Central memory CD8-positive, alpha-beta T cell (primary cell): ENCODE results near the gene ME3.

Experiments used
- ATAC-seq: fragments of 150-1000 bp; cut with Tn5 transposase; replicated peaks from 2 replicates; pipeline ENCODE4 v1.10.0; 2022; ENCODE audit warnings: mild to moderate bottlenecking, moderate FRiP score, moderate number of reproducible peaks; ENCODE audit not compliant: poor library complexity, severe bottlenecking; ENCODE audit errors: extremely low read depth
- DNase-seq, 2 donors: peaks; one replicate each; pipeline ENCODE4 v3.0.0; 2021; ENCODE audit warnings: low spot score in 2 of 2
- H3K27ac Mint-ChIP-seq: one replicate; pipeline ENCODE4 v1.8.0; 2022; ENCODE audit warnings: low read depth, mild to moderate bottlenecking, moderate library complexity, mixed read lengths
- H3K27me3 Mint-ChIP-seq: one replicate; pipeline ENCODE4 v1.8.0; 2022; ENCODE audit warnings: mixed read lengths
- H3K36me3 Mint-ChIP-seq: one replicate; pipeline ENCODE4 v1.8.0; 2022; ENCODE audit warnings: mild to moderate bottlenecking, moderate library complexity, mixed read lengths; ENCODE audit not compliant: insufficient read depth
- H3K4me1 Mint-ChIP-seq: one replicate; pipeline ENCODE4 v1.8.0; 2022; ENCODE audit warnings: mixed read lengths
- H3K4me3 Mint-ChIP-seq: one replicate; pipeline ENCODE4 v1.8.0; 2022; ENCODE audit warnings: mild to moderate bottlenecking, moderate library complexity, mixed read lengths
- H3K9me3 Mint-ChIP-seq: one replicate; pipeline ENCODE4 v1.8.0; 2022; ENCODE audit warnings: mixed read lengths

The ME3 gene

DNA sequence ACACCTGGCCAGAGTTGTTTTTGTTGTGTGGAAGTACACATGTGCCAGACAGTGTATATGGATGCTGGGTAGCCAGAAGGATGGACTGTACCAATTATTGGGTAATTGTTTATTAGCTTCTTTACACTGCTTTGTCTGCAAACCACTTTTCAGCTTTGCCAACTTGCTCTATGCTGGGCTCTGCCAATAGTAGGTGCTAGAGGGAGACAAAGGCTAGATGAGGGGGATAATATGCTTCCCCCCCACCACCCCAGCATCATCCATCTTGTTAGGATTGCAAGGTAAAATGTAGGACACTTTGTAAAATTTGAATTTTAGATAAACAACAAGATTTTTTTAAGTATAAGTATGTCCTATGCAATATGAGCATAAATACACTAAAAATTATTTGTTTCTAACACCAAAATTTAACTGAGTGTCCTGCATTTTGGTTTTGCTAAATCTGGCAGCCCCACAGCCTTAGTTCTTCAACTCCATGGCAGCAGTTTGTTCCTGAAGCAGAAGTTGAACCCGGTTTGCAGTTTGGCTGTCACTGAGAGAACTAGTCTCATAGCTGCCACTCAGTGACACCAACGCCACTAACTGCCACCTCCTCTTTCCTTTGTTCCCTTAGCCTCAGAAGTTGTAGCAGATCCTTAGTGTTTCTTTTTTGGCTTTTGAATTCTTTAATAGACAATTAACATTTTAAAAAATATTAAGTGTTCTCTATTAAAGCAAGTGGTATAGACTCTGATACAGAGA lies 219.0 kb downstream of the ME3 start:
- DNase-seq: no peak

GRCh38 chr11:86449993-86450629 lies 222.3 kb downstream of the ME3 start:
- Mint-ChIP-seq H3K4me3 (no peak overlapping the region), H3K9me3 (no peaks in the 10 kb centered on the region), H3K36me3 (no peaks in the 10 kb centered on the region), H3K4me1 (no peaks in the 10 kb centered on the region), H3K27ac (no peak overlapping the region), H3K27me3 (no peaks in the 10 kb centered on the region)
- ATAC-seq (no peak), DNase-seq (no peak)

More for the DNA sequence above, 219.0 kb downstream of the ME3 start:
- Mint-ChIP-seq H3K27ac (no peak overlapping the region), H3K4me1 (peaks cover 7% of the 10 kb centered on the region), H3K4me3 (no peak overlapping the region), H3K36me3 (no peaks in the 10 kb centered on the region), H3K27me3 (no peaks in the 10 kb centered on the region), H3K9me3 (no peaks in the 10 kb centered on the region)
- no peak for ATAC-seq

DNA sequence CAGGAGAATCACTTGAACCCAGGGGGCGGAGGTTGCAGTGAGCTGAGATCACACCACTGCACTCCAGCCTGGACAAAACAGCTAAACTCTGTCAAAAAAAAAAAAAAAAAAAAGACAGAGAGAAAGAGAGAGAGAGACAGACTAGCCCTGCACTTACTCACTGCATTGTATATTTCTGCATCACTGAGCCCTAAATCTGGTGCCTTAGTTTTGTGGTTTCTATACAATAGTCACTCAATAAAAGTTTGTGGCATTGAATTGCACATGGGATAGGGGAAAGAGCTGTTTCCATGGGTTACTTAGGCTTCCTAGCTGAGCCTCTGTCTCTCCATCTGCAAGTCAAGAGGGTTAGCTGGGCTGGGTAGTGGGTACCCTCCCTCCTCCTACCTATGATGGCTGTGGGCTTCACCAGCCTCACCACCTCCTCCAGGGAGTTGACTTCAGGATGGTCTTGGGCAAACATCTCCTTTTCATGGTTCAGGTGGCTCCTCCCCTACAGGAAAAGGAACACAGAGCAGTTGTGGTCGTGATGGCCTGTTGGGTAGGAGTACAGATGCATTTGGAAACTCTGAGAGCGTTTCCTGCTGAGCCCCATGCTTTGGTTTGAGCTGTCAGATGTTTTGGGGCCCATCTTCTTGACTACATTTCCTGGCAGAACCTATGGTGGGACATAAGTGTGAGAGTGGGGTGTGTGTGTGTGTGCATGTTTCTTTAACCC lies 224.5 kb downstream of the ME3 start:
- ATAC-seq: no peak
- H3K4me3 Mint-ChIP-seq: no peak overlapping the region

DNA sequence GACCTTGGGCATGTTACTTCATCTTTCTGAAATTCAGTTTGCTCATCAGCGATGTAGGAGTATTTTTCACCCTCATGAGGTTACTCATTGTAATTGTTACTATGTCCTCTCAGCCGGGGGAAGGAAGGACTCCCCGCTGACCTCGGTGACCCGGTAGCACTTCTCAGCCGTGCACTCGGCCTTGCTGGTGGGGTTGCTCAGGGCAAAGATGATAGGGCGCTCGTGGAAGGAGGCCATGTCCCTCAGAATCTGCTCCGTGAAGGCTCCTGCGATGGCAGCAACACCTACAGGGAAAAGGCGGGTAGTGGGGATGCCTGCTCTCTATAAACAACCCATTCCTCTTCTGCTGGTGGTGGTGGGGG lies 225.5 kb downstream of the ME3 start:
- no peaks in the 10 kb centered on the region for H3K36me3 Mint-ChIP-seq
- H3K27me3 Mint-ChIP-seq: no peaks in the 10 kb centered on the region
- ATAC-seq: no peak
- H3K9me3 Mint-ChIP-seq: no peaks in the 10 kb centered on the region
- DNase-seq: no peak
- H3K4me1 Mint-ChIP-seq: no peaks in the 10 kb centered on the region
- H3K27ac Mint-ChIP-seq: no peak overlapping the region
- H3K4me3 Mint-ChIP-seq: no peak overlapping the region

More for the DNA sequence above, 224.5 kb downstream of the ME3 start:
- Mint-ChIP-seq H3K27ac (no peak overlapping the region), H3K9me3 (no peaks in the 10 kb centered on the region), H3K4me1 (no peaks in the 10 kb centered on the region), H3K36me3 (no peaks in the 10 kb centered on the region), H3K27me3 (no peaks in the 10 kb centered on the region)
- no peak for DNase-seq

- Mint-ChIP-seq H3K9me3 (no peaks in the 10 kb centered on the region), H3K27me3 (no peaks in the 10 kb centered on the region), H3K36me3 (no peaks in the 10 kb centered on the region), H3K27ac (no peak overlapping the region), H3K4me3 (no peak overlapping the region), H3K4me1 (no peaks in the 10 kb centered on the region)
- no peak for DNase-seq
- no peak for ATAC-seq
Measured at GRCh38 chr11:86446163-86446923, 226.1 kb downstream of the ME3 start.

DNA sequence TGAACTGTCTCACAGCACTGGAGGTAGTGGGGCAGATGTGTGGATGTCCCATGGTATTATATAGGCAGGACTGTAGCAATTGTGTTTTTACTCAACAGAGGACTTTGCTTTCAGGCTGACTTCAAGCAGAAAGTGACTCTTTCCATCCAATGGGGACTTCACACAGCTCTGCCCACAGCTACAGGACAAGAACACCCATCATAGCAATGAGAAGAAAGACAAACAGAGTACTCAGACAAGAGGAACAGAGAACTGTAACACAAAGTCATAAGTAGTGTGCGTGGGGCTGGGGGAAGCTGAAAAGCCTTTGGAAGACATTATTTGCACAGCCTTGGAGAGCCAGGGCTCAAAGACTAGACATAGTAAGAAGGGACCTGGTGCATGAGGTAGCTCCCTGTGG lies 227.4 kb downstream of the ME3 start:
- Mint-ChIP-seq H3K4me1 (no peaks in the 10 kb centered on the region), H3K36me3 (no peaks in the 10 kb centered on the region), H3K27ac (no peak overlapping the region), H3K9me3 (no peaks in the 10 kb centered on the region), H3K27me3 (no peaks in the 10 kb centered on the region), H3K4me3 (no peak overlapping the region)
- ATAC-seq: no peak
- no peak for DNase-seq

GRCh38 chr11:86443415-86443814 lies 229.0 kb downstream of the ME3 start:
- Mint-ChIP-seq H3K4me1 (no peaks in the 10 kb centered on the region), H3K27ac (no peak overlapping the region), H3K4me3 (no peak overlapping the region), H3K27me3 (no peaks in the 10 kb centered on the region), H3K9me3 (no peaks in the 10 kb centered on the region), H3K36me3 (no peaks in the 10 kb centered on the region)
- no peak for DNase-seq
- ATAC-seq: no peak

DNA sequence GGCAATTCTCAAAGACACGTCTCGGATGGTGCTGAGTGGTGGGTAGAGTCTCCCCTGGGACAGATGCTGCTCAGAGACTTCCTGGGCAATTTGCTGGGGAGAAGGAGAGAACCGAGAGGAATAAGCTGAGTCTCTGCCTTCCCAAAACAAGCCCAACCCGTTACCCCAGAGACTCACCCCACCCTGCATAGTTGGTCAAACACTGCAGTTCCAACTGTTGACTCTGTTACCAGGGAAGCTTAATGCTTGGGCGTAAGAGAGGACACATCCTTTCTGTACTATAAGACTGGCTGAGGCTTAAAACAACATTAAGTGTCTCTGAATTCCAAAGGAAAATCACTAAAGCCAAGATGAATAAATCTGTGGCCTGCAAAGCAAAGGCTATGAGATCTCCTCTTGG lies 229.6 kb downstream of the ME3 start:
- H3K27me3 Mint-ChIP-seq: no peaks in the 10 kb centered on the region
- no peak overlapping the region for H3K4me3 Mint-ChIP-seq
- H3K9me3 Mint-ChIP-seq: no peaks in the 10 kb centered on the region
- no peak for DNase-seq
- H3K36me3 Mint-ChIP-seq: no peaks in the 10 kb centered on the region
- no peaks in the 10 kb centered on the region for H3K4me1 Mint-ChIP-seq
- ATAC-seq: no peak
- H3K27ac Mint-ChIP-seq: no peak overlapping the region

- H3K27ac Mint-ChIP-seq: no peak overlapping the region
- ATAC-seq (no peak), DNase-seq (no peak)
- no peak overlapping the region for H3K4me3 Mint-ChIP-seq
- no peaks in the 10 kb centered on the region for H3K36me3 Mint-ChIP-seq
- no peaks in the 10 kb centered on the region for H3K27me3 Mint-ChIP-seq
- H3K9me3 Mint-ChIP-seq: no peaks in the 10 kb centered on the region
- no peaks in the 10 kb centered on the region for H3K4me1 Mint-ChIP-seq
Measured at GRCh38 chr11:86442420-86442819, 230.0 kb downstream of the ME3 start.

- DNase-seq: no peak
- Mint-ChIP-seq H3K4me1 (no peaks in the 10 kb centered on the region), H3K27me3 (no peaks in the 10 kb centered on the region), H3K4me3 (no peak overlapping the region), H3K36me3 (no peaks in the 10 kb centered on the region), H3K27ac (no peak overlapping the region), H3K9me3 (no peaks in the 10 kb centered on the region)
- ATAC-seq: no peak
Measured at GRCh38 chr11:86440843-86441242, 231.6 kb downstream of the ME3 start.

DNA sequence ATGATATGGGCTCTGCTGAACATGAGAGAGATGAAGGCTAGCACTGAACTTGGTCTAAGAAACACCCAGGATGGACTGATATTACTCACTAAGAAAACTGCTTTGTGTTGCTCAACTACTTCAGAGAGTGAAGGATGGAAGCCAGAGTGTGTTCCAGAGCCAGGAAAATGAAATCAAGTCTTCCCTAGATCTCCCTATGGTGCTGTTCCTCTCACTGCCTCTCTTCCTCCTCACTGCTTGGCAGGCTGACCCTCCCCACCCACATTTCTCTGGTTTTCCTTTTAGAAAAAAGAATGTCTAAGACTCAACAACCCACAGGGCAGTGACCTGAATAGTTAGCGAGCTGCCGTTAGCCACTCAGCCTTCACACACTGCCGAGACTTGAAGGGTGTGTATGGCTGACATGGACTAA lies 232.1 kb downstream of the ME3 start:
- DNase-seq: no peak
- Mint-ChIP-seq H3K36me3 (no peaks in the 10 kb centered on the region), H3K4me3 (no peak overlapping the region), H3K9me3 (no peaks in the 10 kb centered on the region), H3K27me3 (no peaks in the 10 kb centered on the region), H3K27ac (no peak overlapping the region), H3K4me1 (no peaks in the 10 kb centered on the region)
- ATAC-seq: no peak

- DNase-seq (no peak), ATAC-seq (no peak)
- Mint-ChIP-seq H3K27me3 (no peaks in the 10 kb centered on the region), H3K4me1 (no peaks in the 10 kb centered on the region), H3K9me3 (no peaks in the 10 kb centered on the region), H3K27ac (no peak overlapping the region), H3K4me3 (no peak overlapping the region), H3K36me3 (no peaks in the 10 kb centered on the region)
Measured at GRCh38 chr11:86438685-86439084, 233.7 kb downstream of the ME3 start.
